HepG2 (cell line): ENCODE data around the gene MAPK8IP3.

Source experiments
- POLR2AphosphoS5 ChIP-seq: IDR thresholded peaks from 2 replicates; pipeline ENCODE4 v1.6.1; 2012; ENCODE audit warnings: low read depth, low read length
- RAD21 ChIP-seq: fragments of 450-650 bp; formaldehyde crosslinking; IDR thresholded peaks from 2 replicates; pipeline ENCODE4 v1.5.0; 2020; ENCODE audit warnings: mild to moderate bottlenecking
- ZFP1 ChIP-seq: IDR thresholded peaks from 2 replicates; pipeline ENCODE4 v1.6.1; 2016
- ZNF501 ChIP-seq: sonication (generic); formaldehyde crosslinking; IDR thresholded peaks from 2 replicates; pipeline ENCODE4 v1.5.1; 2020; ENCODE audit warnings: mild to moderate bottlenecking, moderate library complexity, missing genetic modification reagents
- ZNF670 ChIP-seq: sonication (generic); formaldehyde crosslinking; IDR thresholded peaks from 2 replicates; pipeline ENCODE4 v1.8.0; 2022; ENCODE audit warnings: mild to moderate bottlenecking, missing genetic modification reagents, borderline replicate concordance
- TF ChIP-seq, protein P1 (sequence below): sonication (generic); formaldehyde crosslinking; conservative IDR thresholded peaks from 2 replicates; pipeline ENCODE4 v1.4.0; 2020; ENCODE audit warnings: missing genetic modification reagents
- TF ChIP-seq, protein P2 (sequence below): sonication (generic); formaldehyde crosslinking; IDR thresholded peaks from 2 replicates; pipeline ENCODE4 v1.9.0; 2022; ENCODE audit warnings: low read depth, missing genetic modification reagents

DNA sequence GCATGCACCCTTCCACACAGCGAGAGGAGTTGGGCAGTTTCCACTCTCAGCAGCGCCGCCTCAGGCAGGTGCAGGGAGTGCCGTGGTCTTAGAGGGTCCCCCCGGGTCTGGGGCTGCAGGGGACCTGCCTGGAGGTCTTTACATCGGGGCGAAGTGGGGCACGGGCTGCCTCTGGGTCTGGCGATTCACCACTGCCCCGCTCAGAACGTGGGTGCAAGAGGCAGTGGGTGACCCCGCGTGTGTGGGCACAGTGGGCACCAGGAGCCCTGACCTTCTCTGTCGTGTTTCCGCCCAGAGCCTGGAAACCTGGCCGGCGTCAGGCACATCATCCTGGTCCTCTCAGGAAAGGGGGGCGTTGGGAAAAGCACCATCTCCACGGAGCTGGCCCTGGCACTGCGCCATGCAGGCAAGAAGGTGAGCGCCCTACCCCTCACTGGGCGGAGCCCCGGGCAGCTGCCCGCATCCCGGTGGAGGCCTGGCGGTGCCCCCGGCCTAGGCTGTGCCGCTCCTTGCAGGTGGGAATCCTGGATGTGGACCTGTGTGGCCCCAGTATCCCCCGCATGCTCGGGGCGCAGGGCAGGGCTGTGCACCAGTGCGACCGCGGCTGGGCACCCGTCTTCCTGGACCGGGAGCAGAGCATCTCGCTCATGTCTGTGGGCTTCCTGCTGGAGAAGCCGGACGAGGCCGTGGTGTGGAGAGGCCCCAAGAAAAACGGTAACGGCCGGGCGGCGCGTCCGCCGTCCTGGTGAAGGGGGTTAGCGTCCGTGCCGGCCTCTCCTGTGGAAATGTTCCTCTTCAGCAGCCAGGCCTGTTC lies 80.5 kb downstream of the MAPK8IP3 start:
- TF ChIP-seq, protein P1, sequence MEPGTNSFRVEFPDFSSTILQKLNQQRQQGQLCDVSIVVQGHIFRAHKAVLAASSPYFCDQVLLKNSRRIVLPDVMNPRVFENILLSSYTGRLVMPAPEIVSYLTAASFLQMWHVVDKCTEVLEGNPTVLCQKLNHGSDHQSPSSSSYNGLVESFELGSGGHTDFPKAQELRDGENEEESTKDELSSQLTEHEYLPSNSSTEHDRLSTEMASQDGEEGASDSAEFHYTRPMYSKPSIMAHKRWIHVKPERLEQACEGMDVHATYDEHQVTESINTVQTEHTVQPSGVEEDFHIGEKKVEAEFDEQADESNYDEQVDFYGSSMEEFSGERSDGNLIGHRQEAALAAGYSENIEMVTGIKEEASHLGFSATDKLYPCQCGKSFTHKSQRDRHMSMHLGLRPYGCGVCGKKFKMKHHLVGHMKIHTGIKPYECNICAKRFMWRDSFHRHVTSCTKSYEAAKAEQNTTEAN (CRISPR knock-in tag), result no peak
- TF ChIP-seq RAD21 (CRISPR knock-in tag) (no peak), ZNF670 (CRISPR knock-in tag) (no peak), ZNF501 (CRISPR knock-in tag) (no peak), ZFP1 (CRISPR knock-in tag) (no peak), POLR2AphosphoS5 (no peak)
- TF ChIP-seq, protein P2, sequence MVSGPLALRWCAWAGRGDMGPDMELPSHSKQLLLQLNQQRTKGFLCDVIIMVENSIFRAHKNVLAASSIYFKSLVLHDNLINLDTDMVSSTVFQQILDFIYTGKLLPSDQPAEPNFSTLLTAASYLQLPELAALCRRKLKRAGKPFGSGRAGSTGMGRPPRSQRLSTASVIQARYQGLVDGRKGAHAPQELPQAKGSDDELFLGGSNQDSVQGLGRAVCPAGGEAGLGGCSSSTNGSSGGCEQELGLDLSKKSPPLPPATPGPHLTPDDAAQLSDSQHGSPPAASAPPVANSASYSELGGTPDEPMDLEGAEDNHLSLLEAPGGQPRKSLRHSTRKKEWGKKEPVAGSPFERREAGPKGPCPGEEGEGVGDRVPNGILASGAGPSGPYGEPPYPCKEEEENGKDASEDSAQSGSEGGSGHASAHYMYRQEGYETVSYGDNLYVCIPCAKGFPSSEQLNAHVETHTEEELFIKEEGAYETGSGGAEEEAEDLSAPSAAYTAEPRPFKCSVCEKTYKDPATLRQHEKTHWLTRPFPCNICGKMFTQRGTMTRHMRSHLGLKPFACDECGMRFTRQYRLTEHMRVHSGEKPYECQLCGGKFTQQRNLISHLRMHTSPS (CRISPR knock-in tag), result no peak
